B cell (primary cell): ENCODE data around the gene PRSS33. TPM values are rescaled to one million over a fixed set of nuclear protein-coding genes. Genes with fewer than 3 reads are reported as not detected.

Experiments
- ATAC-seq: fragments of 200-7000 bp; cut with Tn5 transposase; one replicate; pipeline ENCODE4 v1.10.0; 2021; ENCODE audit warnings: low read depth, mild to moderate bottlenecking, moderate number of reproducible peaks, moderate library complexity
- CTCF ChIA-PET: fragments of 350-600 bp; sonication (Branson Sonifier 250); formaldehyde crosslinking; loops from one replicate; lab custom pipeline; 2021; ENCODE audit warnings: antibody characterized with exemption, inconsistent platforms; lab: Charles Lee
- POLR2A ChIA-PET: fragments of 350-600 bp; sonication (Branson Sonifier 250); formaldehyde crosslinking; loops from one replicate; lab custom pipeline; 2021; ENCODE audit warnings: antibody characterized with exemption; lab: Charles Lee
- DNase-seq: peaks from one replicate; pipeline ENCODE4 v3.0.0; 2013
- H2AFZ ChIP-seq: 2 replicates; pipeline ENCODE4 v1.6.1; 2012; ENCODE audit warnings: mild to moderate bottlenecking, low read depth, low read length; ENCODE audit not compliant: insufficient read depth, poor library complexity, severe bottlenecking
- H3K27ac ChIP-seq, 2 donors: 1 replicate in 1 of 2; 2 replicates in 1 of 2; pipeline ENCODE4 v1.5.1; 2012 to 2013; ENCODE audit warnings: low read length in 2 of 2, mild to moderate bottlenecking in 2 of 2, moderate library complexity in 1 of 2
- H3K27me3 ChIP-seq, 4 experiments: fragments of 200-600 bp in 1 of 4; sonication (generic) in 1 of 4; replicated peaks in 1 of 4; 1 replicate in 2 of 4; 2 replicates in 2 of 4; pipeline versions ENCODE4 v1.6.1 to v1.7.0; 2013 to 2016; ENCODE audit warnings: low read length in 3 of 4, mild to moderate bottlenecking in 2 of 4, mixed read lengths in 1 of 4, moderate library complexity in 1 of 4; ENCODE audit not compliant: insufficient read depth in 4 of 4, control insufficient read depth in 3 of 4; ENCODE audit errors: control extremely low read depth in 1 of 4
- H3K36me3 ChIP-seq, 2 experiments: replicated peaks in 1 of 2; 1 replicate in 1 of 2; 2 replicates in 1 of 2; pipeline versions ENCODE4 v1.6.1 to v1.7.1; 2013; ENCODE audit warnings: low read length in 1 of 2; ENCODE audit not compliant: insufficient read depth in 2 of 2, control insufficient read depth in 1 of 2; ENCODE audit errors: control extremely low read depth in 1 of 2, extremely low read depth in 1 of 2
- H3K4me1 ChIP-seq, 2 donors: fragments of 200-600 bp in 1 of 2; sonication (generic) in 1 of 2; 1 replicate in 1 of 2; 2 replicates in 1 of 2; pipeline versions ENCODE4 v1.5.1 to v1.6.1; 2013 to 2017; ENCODE audit warnings: low read length in 2 of 2; ENCODE audit not compliant: control insufficient read depth in 2 of 2, insufficient read depth in 2 of 2
- H3K4me2 ChIP-seq: replicated peaks from 2 replicates; pipeline ENCODE3; 2012; ENCODE audit warnings: mild to moderate bottlenecking, low read depth, low read length; ENCODE audit not compliant: poor library complexity, severe bottlenecking
- H3K4me3 ChIP-seq, 5 experiments: fragments of 200-600 bp in 1 of 5; sonication (generic) in 1 of 5; 1 replicate in 3 of 5; 2 replicates in 2 of 5; pipeline versions ENCODE4 v1.5.1 to v1.7.0; 2011 to 2016; ENCODE audit warnings: low read length in 4 of 5, mild to moderate bottlenecking in 4 of 5, low read depth in 2 of 5, control low read depth in 1 of 5, moderate library complexity in 1 of 5; ENCODE audit not compliant: insufficient read depth in 1 of 5; ENCODE audit errors: control extremely low read depth in 1 of 5, extremely low read depth in 1 of 5
- H3K79me2 ChIP-seq: fragments of 200-600 bp; sonication (generic); one replicate; pipeline ENCODE4 v1.6.0; 2016; ENCODE audit warnings: low read length; ENCODE audit not compliant: control insufficient read depth, insufficient read depth
- H3K9ac ChIP-seq: fragments of 200-600 bp; sonication (generic); 2 replicates; pipeline ENCODE4 v1.6.1; 2017; ENCODE audit warnings: mild to moderate bottlenecking, low read length, moderate library complexity
- H3K9me3 ChIP-seq, 3 donors: one replicate each; pipeline versions ENCODE4 v1.6.1 to v1.7.1; 2013; ENCODE audit warnings: low read length in 2 of 3; ENCODE audit not compliant: control insufficient read depth in 2 of 3, insufficient read depth in 1 of 3; ENCODE audit errors: control extremely low read depth in 1 of 3
- H4K20me1 ChIP-seq: 2 replicates; pipeline ENCODE4 v1.6.0; 2012; ENCODE audit warnings: mild to moderate bottlenecking, low read length; ENCODE audit not compliant: insufficient read depth, control insufficient read depth, poor library complexity, severe bottlenecking
- H3K27ac Mint-ChIP-seq: one replicate; pipeline ENCODE4 v1.8.0; 2021; ENCODE audit warnings: mixed read lengths
- H3K27me3 Mint-ChIP-seq: one replicate; pipeline ENCODE4 v1.8.0; 2021; ENCODE audit warnings: mixed read lengths
- H3K4me1 Mint-ChIP-seq: one replicate; pipeline ENCODE4 v1.8.0; 2021; ENCODE audit warnings: mixed read lengths
- H3K4me3 Mint-ChIP-seq: one replicate; pipeline ENCODE4 v1.8.0; 2021; ENCODE audit warnings: mixed read lengths
- H3K9me3 Mint-ChIP-seq: one replicate; pipeline ENCODE4 v1.8.0; 2022; ENCODE audit warnings: mixed read lengths; ENCODE audit not compliant: insufficient read depth
- EZH2 ChIP-seq: IDR thresholded peaks from 2 replicates; pipeline ENCODE4 v1.6.1; 2012; ENCODE audit warnings: borderline replicate concordance, low read depth, mild to moderate bottlenecking, moderate library complexity, low read length; ENCODE audit not compliant: insufficient read depth, poor library complexity, severe bottlenecking
- WGBS: methylation state at CpG from one replicate; pipeline ENCODE4 v1.1.5; 2013; ENCODE audit warnings: missing lambda C conversion rate; ENCODE audit not compliant: insufficient coverage; 5-methylcytosine and 5-hydroxymethylcytosine counted together
- intact Hi-C: fragments of 100-400 bp; cut with micrococcal nuclease; formaldehyde crosslinking; loops from one replicate; pipeline ENCODE4 v1.10.0; 2022
- polyA plus RNA-seq: library from polyadenylated mRNA; depleted of rRNA; stranded (reverse); fragments of >200 nt; gene quantifications from 2 replicates; pipeline ENCODE4 v1.2.3, GENCODE V29; 2012
- total RNA-seq, 2 donors: library from RNA; stranded (reverse); fragments of 120-200 nt in 1 of 2; gene quantifications; 1 replicate in 1 of 2; 2 replicates in 1 of 2; pipeline versions ENCODE4 v1.2.3 to v1.2.4, GENCODE V29; 2013 to 2022
- TF ChIP-seq, protein P1 (sequence below): fragments of 200-600 bp; IDR thresholded peaks from one replicate; pipeline ENCODE4 v1.8.0; 2022; ENCODE audit warnings: antibody characterized with exemption, mild to moderate bottlenecking

The PRSS33 gene
- total and polyA plus RNA-seq, 2 donors (not counting 1 experiment from before 2014, with no cell fraction given), result not detected

GRCh38 chr16:2835638-2836493, 48.5 kb upstream of the PRSS33 start:
- Histone ChIP-seq H3K27me3 (peaks cover 0 to 44% (median 4%) of the 10 kb centered on the region in 4 experiments), H3K4me2 (no peak overlapping the region), H3K9me3 (no peaks in the 10 kb centered on the region), H3K9ac (no peak overlapping the region), H3K36me3 (no peaks in the 10 kb centered on the region), H3K27ac (no peak overlapping the region), H3K4me1 (peaks cover 0 to 10% of the 10 kb centered on the region in 2 donors), H4K20me1 (no peaks in the 10 kb centered on the region), H2AFZ (no peak overlapping the region), H3K4me3 (no peak overlapping the region), H3K79me2 (no peaks in the 10 kb centered on the region)
- Mint-ChIP-seq H3K9me3 (no peaks in the 10 kb centered on the region), H3K27ac (no peak overlapping the region), H3K4me3 (no peak overlapping the region), H3K27me3 (peaks cover 43% of the 10 kb centered on the region), H3K4me1 (no peaks in the 10 kb centered on the region)
- no peak for DNase-seq
- 55% methylated on average over 15 of the region's 22 CpGs for WGBS
- CTCF ChIA-PET, result no interaction called here
- TF ChIP-seq, protein P1, sequence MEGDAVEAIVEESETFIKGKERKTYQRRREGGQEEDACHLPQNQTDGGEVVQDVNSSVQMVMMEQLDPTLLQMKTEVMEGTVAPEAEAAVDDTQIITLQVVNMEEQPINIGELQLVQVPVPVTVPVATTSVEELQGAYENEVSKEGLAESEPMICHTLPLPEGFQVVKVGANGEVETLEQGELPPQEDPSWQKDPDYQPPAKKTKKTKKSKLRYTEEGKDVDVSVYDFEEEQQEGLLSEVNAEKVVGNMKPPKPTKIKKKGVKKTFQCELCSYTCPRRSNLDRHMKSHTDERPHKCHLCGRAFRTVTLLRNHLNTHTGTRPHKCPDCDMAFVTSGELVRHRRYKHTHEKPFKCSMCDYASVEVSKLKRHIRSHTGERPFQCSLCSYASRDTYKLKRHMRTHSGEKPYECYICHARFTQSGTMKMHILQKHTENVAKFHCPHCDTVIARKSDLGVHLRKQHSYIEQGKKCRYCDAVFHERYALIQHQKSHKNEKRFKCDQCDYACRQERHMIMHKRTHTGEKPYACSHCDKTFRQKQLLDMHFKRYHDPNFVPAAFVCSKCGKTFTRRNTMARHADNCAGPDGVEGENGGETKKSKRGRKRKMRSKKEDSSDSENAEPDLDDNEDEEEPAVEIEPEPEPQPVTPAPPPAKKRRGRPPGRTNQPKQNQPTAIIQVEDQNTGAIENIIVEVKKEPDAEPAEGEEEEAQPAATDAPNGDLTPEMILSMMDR, result no peak
- no peak for TF ChIP-seq EZH2
- POLR2A ChIA-PET, result no interaction called here
- intact Hi-C loops, result no loop called here
- ATAC-seq, result no peak

GRCh38 chr16:2834968-2835367, 47.6 kb upstream of the PRSS33 start:
- Histone ChIP-seq H3K27ac (no peak overlapping the region), H3K4me1 (peaks cover 0 to under 1% of the 10 kb centered on the region in 2 donors), H3K4me3 (no peak overlapping the region), H3K36me3 (no peaks in the 10 kb centered on the region), H3K9ac (no peak overlapping the region), H3K27me3 (peaks cover 0 to 49% (median 4%) of the 10 kb centered on the region in 4 experiments), H4K20me1 (no peaks in the 10 kb centered on the region), H3K79me2 (no peaks in the 10 kb centered on the region), H3K9me3 (no peaks in the 10 kb centered on the region), H2AFZ (no peak overlapping the region), H3K4me2 (no peak overlapping the region)
- H3K27ac Mint-ChIP-seq, result no peak overlapping the region
- TF ChIP-seq, protein P1, result no peak
- no peak for TF ChIP-seq EZH2
- ChIA-PET CTCF (no interaction called here), POLR2A (no interaction called here)
- peaks cover 45% of the 10 kb centered on the region for H3K27me3 Mint-ChIP-seq
- H3K4me1 Mint-ChIP-seq, result no peaks in the 10 kb centered on the region
- H3K9me3 Mint-ChIP-seq, result no peaks in the 10 kb centered on the region
- DNase-seq (no peak), ATAC-seq (no peak)
- no peak overlapping the region for H3K4me3 Mint-ChIP-seq
- intact Hi-C loops, result no loop called here
- WGBS, result 91% methylated on average over 2 of the region's 3 CpGs
